ENCODE results near the gene NREP.

DNA sequence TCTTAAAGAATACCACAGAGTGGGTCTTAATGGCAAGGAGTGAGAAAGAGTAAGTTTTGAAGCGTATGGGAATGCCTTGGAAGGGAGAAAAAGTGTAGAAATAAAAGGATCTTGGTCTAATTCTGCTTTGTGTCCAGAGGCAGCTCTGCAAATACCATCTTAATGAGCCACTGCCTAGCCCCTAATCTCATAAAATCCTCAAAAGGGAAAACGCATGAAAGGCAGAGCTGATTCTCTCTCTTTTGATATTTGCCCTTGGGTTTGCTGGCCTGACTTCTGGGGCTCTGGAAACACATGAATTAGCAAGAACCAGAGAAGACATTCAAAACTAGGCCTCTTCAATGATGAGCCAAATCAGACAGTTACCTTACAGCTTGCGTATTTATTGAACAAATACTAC, 28.1 kb downstream of the NREP start:
- no peak for TF ChIP-seq REST (IDR thresholded peaks at IDR 0.05; ENCODE audit: insufficient read depth in 1 of 2, low read depth in 2 of 2, low read length in 2 of 2)
- no peak for TF ChIP-seq TAF1 (IDR thresholded peaks at IDR 0.05; ENCODE audit: borderline replicate concordance, insufficient read depth, low read length)
- no peak for TF ChIP-seq FOXP2 (optimal IDR thresholded peaks at IDR 0.05; ENCODE audit: borderline replicate concordance, extremely low read depth, extremely low read length, insufficient read depth)
- TF ChIP-seq POLR2AphosphoS5 (IDR thresholded peaks at IDR 0.05; ENCODE audit: low read depth, low read length): no peak
- no peak for TF ChIP-seq SIN3A (IDR thresholded peaks at IDR 0.05; ENCODE audit: borderline replicate concordance, insufficient read depth, low read length)

All from PFSK-1 (cell line).